Esophagus (tissue), 2 donors: ENCODE data around the gene POMT2. TPM values are rescaled to one million over a fixed set of nuclear protein-coding genes. Genes with fewer than 3 reads are reported as not detected.

Experiments
- H3K27ac ChIP-seq, 2 donors: one replicate each; pipeline ENCODE4 v1.5.1; 2013; ENCODE audit warnings: low read depth in 2 of 2, mild to moderate bottlenecking in 2 of 2, inconsistent platforms in 1 of 2, low read length in 1 of 2, moderate library complexity in 1 of 2
- H3K27me3 ChIP-seq, 2 donors: one replicate each; pipeline ENCODE4 v1.6.1; 2013; ENCODE audit warnings: low read length in 2 of 2, control low read depth in 1 of 2, mild to moderate bottlenecking in 1 of 2; ENCODE audit not compliant: insufficient read depth in 2 of 2, control insufficient read depth in 1 of 2
- H3K36me3 ChIP-seq, 2 donors: one replicate each; pipeline ENCODE4 v1.6.1; 2013; ENCODE audit warnings: low read length in 1 of 2; ENCODE audit not compliant: control insufficient read depth in 2 of 2, insufficient read depth in 2 of 2
- H3K4me1 ChIP-seq, 2 donors: one replicate each; pipeline ENCODE4 v1.6.1; 2013; ENCODE audit warnings: low read length in 1 of 2; ENCODE audit not compliant: control insufficient read depth in 2 of 2, insufficient read depth in 2 of 2
- H3K4me3 ChIP-seq, 2 donors: one replicate each; pipeline ENCODE4 v1.5.1; 2013; ENCODE audit warnings: low read length in 2 of 2, mild to moderate bottlenecking in 2 of 2, low read depth in 1 of 2, moderate library complexity in 1 of 2
- H3K9me3 ChIP-seq, 2 donors: one replicate each; pipeline ENCODE4 v1.6.1; 2013; ENCODE audit warnings: mild to moderate bottlenecking in 2 of 2, low read depth in 1 of 2, low read length in 1 of 2, moderate library complexity in 1 of 2; ENCODE audit not compliant: control insufficient read depth in 2 of 2, insufficient read depth in 1 of 2
- WGBS, 2 donors: extraction: QIAGEN DNeasy Blood & Tissue Kit; methylation state at CpG; one replicate each; pipeline ENCODE4 v1.1.7; 2013; 5-methylcytosine and 5-hydroxymethylcytosine counted together
- polyA plus RNA-seq, 2 donors: library from polyadenylated mRNA; stranded (reverse); fragments of 200-250 nt; gene quantifications; one replicate each; pipeline ENCODE4 v1.2.3, GENCODE V29; 2013
- donor health status: healthy with polysubstance abuse.
- donor health status: Bipolar disorder and iron deficiency.

POMT2 gene
- polyA plus RNA-seq, 2 donors = 5.8 to 11.5 TPM

DNA sequence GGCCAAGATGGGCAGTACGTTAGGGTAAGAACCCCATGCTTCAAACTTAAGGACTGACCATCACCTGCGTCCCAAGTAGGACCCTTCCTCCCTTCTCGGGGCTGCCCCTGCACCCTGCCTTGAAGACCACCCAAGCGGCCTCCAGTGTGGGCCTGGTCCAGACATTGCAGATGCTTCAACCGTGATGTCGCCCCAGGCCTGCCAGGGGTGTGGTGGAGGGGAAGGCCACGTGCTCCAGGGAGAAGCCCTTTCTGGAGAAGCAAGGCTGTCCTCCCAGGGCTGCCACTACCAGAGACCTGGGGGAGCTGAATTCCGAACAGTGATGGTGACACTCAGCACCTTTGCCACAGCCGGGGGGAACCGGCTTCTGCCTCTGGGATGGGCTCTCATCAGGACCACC lies 63.0 kb downstream of the POMT2 start:
- WGBS, 2 donors = 85 to 89% methylated on average over 10 of the region's 10 CpGs
- no peak overlapping the region for H3K4me3 ChIP-seq
- H3K9me3 ChIP-seq = no peaks in the 10 kb centered on the region
- peaks cover 0 to 2% of the 10 kb centered on the region in 2 donors for H3K4me1 ChIP-seq
- H3K36me3 ChIP-seq = peaks cover 0 to 10% of the 10 kb centered on the region in 2 donors
- H3K27ac ChIP-seq = no peak overlapping the region
- no peaks in the 10 kb centered on the region for H3K27me3 ChIP-seq

DNA sequence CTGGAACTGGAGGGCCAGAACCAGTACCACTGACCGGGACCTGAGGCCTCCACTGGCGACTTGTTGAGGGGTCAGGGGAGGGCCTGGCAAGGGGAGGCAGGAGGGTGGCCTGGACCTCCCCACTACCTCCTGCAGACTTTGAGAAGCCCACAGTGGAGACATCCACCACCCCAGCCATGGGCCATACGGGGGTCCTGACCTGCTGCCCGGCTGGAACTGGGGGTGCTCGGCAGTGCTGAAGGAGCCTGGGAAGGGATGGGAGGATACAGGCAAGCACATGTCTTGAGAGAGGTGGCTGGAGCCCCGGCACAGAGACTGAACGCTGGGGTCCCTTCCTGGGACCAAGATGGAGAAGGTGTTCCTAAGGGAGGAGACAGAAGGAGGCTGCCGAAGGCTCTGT lies 64.0 kb downstream of the POMT2 start:
- no peaks in the 10 kb centered on the region for H3K9me3 ChIP-seq
- peaks cover 0 to 13% of the 10 kb centered on the region in 2 donors for H3K36me3 ChIP-seq
- H3K27ac ChIP-seq = no peak overlapping the region
- no peak overlapping the region for H3K4me3 ChIP-seq
- WGBS, 2 donors = 91 to 94% methylated on average over 8 of the region's 8 CpGs
- peaks cover 0 to 2% of the 10 kb centered on the region in 2 donors for H3K4me1 ChIP-seq
- H3K27me3 ChIP-seq = no peaks in the 10 kb centered on the region

GRCh38 chr14:77253333-77254190 lies 67.1 kb downstream of the POMT2 start:
- H3K9me3 ChIP-seq = no peaks in the 10 kb centered on the region
- H3K4me1 ChIP-seq = no peaks in the 10 kb centered on the region
- no peak overlapping the region for H3K27ac ChIP-seq
- no peak overlapping the region for H3K4me3 ChIP-seq
- peaks cover 0 to 14% of the 10 kb centered on the region in 2 donors for H3K36me3 ChIP-seq
- no peaks in the 10 kb centered on the region for H3K27me3 ChIP-seq
- 61 to 73% methylated on average over 20 of the region's 20 CpGs for WGBS, 2 donors

DNA sequence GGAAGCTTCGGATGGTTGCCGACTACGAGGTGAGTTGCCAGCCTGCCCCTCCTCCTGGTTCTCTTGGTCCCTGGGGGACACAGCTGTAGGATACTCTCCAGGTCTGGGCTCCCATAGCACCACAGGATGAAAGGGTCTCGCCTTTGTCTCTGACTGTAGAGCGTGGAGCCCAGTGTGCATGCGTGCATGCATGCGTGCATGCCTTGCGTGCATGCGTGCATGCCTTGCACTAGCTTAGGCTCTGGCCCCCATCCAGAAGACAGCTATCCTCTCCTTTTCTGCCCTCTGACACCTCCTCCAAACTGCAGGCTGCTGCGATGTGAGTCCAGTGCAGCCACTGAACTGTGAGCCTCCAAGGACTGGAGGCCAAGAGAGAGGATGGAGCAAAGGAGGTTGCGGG lies 68.8 kb downstream of the POMT2 start:
- H3K27me3 ChIP-seq = no peaks in the 10 kb centered on the region
- H3K27ac ChIP-seq = no peak overlapping the region
- no peaks in the 10 kb centered on the region for H3K9me3 ChIP-seq
- WGBS, 2 donors = 92 to 97% methylated on average over 11 of the region's 11 CpGs
- peaks cover 0 to 20% of the 10 kb centered on the region in 2 donors for H3K36me3 ChIP-seq
- no peak overlapping the region for H3K4me3 ChIP-seq
- no peaks in the 10 kb centered on the region for H3K4me1 ChIP-seq

- Histone ChIP-seq H3K27me3 (no peaks in the 10 kb centered on the region), H3K36me3 (peaks cover 0 to 24% of the 10 kb centered on the region in 2 donors), H3K9me3 (no peaks in the 10 kb centered on the region), H3K27ac (no peak overlapping the region), H3K4me1 (no peaks in the 10 kb centered on the region), H3K4me3 (no peak overlapping the region)
- WGBS, 2 donors = 84 to 93% methylated on average over 6 of the region's 6 CpGs
Observed at GRCh38 chr14:77250927-77251326, 69.8 kb downstream of the POMT2 start.

DNA sequence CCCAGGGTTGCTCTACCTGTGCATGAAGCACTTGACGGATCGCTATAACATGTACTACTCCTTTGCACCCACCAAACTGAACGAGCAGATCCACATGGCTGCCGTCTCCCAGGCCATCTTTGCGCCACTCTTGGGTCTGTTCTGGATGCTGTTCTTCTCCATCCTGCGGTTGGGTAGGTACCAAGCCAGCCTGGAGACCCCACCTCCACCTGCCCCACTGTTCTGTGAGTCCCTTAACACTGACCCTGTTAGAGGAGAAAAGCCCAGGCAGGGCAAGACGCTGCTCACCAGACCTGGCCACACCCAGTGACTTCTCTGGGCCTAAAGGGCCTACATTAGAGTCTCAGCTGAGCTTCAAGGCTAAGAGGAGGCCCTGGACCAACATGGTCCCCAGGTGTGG lies 71.4 kb downstream of the POMT2 start:
- H3K27ac ChIP-seq = no peak overlapping the region
- peaks cover 0 to 24% of the 10 kb centered on the region in 2 donors for H3K36me3 ChIP-seq
- 92 to 93% methylated on average over 7 of the region's 7 CpGs for WGBS, 2 donors
- no peaks in the 10 kb centered on the region for H3K4me1 ChIP-seq
- H3K9me3 ChIP-seq = no peaks in the 10 kb centered on the region
- no peak overlapping the region for H3K4me3 ChIP-seq
- H3K27me3 ChIP-seq = no peaks in the 10 kb centered on the region

DNA sequence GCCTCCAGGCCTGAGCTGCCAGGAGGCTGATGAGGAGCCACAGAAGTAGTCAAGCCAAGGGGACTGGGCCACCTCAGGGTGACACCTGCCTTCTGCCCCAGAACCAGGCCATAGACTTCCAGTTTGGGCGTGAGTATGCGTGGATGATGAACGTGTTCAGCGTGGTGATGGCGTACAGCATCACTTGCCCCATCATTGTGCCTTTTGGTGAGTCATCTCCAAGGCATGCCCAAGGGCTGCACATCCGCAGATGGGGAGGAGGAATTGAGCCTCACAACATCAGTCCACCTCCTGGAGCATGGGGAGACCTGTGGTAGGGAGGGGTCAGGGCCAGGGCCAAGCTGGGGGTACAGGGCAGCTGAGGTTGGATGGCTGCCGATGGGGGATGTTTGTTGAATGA lies 72.0 kb downstream of the POMT2 start:
- Histone ChIP-seq H3K9me3 (no peaks in the 10 kb centered on the region), H3K27ac (no peak overlapping the region), H3K36me3 (peaks cover 0 to 22% of the 10 kb centered on the region in 2 donors), H3K4me1 (no peaks in the 10 kb centered on the region), H3K27me3 (no peaks in the 10 kb centered on the region), H3K4me3 (no peak overlapping the region)
- 85 to 88% methylated on average over 7 of the region's 7 CpGs for WGBS, 2 donors

DNA sequence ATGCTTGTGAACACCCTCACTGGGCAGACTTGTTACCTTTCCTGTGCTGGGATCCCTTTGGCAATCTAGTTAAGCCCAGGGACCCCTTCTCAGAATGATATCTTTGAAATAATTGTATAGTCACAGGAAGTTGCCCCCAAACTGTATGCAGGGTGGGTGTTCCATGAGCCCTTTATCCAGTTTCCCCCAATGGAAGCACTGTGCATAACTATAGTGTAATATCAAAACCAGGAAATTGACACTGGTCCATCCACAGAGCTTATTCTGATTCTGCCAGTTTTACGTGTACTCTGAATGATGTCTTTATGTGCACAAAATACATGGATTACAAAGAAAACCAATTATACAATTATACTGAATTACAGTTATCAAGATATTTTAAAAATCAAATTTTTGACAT lies 73.9 kb downstream of the POMT2 start:
- H3K27ac ChIP-seq = no peak overlapping the region
- H3K9me3 ChIP-seq = no peaks in the 10 kb centered on the region
- no peaks in the 10 kb centered on the region for H3K4me1 ChIP-seq
- H3K27me3 ChIP-seq = no peaks in the 10 kb centered on the region
- H3K4me3 ChIP-seq = no peak overlapping the region
- H3K36me3 ChIP-seq = peaks cover 0 to 12% of the 10 kb centered on the region in 2 donors
- WGBS, 2 donors = 92 to 94% methylated on average over 1 of the region's 1 CpG

DNA sequence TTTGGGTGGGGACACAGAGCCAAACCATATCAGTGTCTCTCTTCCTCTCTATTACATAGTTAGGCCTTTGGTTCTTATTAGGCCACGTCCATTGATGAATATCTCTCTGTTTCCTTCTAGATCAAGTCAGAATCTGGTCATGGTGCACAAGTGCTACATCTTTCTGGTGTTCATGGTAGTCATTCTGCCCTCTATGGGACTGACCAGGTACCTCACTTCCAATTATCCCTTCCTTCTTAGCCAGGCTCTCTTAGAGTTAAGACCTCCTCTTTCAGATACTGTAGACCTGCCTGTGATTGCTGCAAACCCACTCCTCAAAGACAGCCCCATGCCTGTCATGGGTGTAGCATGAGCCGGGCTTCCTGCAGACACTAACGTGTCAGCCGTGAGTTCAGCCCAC lies 74.9 kb downstream of the POMT2 start:
- 85% methylated on average over 4 of the region's 4 CpGs for WGBS, 2 donors
- no peaks in the 10 kb centered on the region for H3K9me3 ChIP-seq

GRCh38 chr14:77243853-77244252 lies 76.8 kb downstream of the POMT2 start:
- peaks cover 0 to 15% of the 10 kb centered on the region in 2 donors for H3K36me3 ChIP-seq
- no peak overlapping the region for H3K4me3 ChIP-seq
- no peaks in the 10 kb centered on the region for H3K27me3 ChIP-seq
- H3K9me3 ChIP-seq = no peaks in the 10 kb centered on the region
- H3K4me1 ChIP-seq = no peaks in the 10 kb centered on the region
- H3K27ac ChIP-seq = no peak overlapping the region
- 83 to 85% methylated on average over 4 of the region's 4 CpGs for WGBS, 2 donors

More for the DNA sequence above, 74.9 kb downstream of the POMT2 start:
- Histone ChIP-seq H3K4me1 (no peaks in the 10 kb centered on the region), H3K27ac (no peak overlapping the region), H3K4me3 (no peak overlapping the region), H3K36me3 (peaks cover 0 to 12% of the 10 kb centered on the region in 2 donors), H3K27me3 (no peaks in the 10 kb centered on the region)
